H1 (cell line): Measurements from ENCODE around the gene ENPEP. TPM values are rescaled to one million over a fixed set of nuclear protein-coding genes. Genes with fewer than 3 reads are reported as not detected.

Source experiments
- BACH1 ChIP-seq: IDR thresholded peaks from 2 replicates; pipeline ENCODE4 v1.6.1; 2012; ENCODE audit warnings: low read length, improper control_type of control experiment
- BCL11A ChIP-seq, 2 experiments: IDR thresholded peaks; one replicate each; pipeline ENCODE4 v1.6.1; 2011; ENCODE audit warnings: low read depth in 2 of 2, low read length in 2 of 2, mild to moderate bottlenecking in 2 of 2
- CHD1 ChIP-seq: IDR thresholded peaks from 2 replicates; pipeline ENCODE4 v1.6.1; 2012; ENCODE audit warnings: low read depth, low read length, improper control_type of control experiment
- EP300 ChIP-seq, 2 experiments: IDR thresholded peaks; 1 replicate in 1 of 2; 2 replicates in 1 of 2; pipeline ENCODE4 v1.6.1; 2011 to 2012; ENCODE audit warnings: low read depth in 2 of 2, low read length in 2 of 2, mild to moderate bottlenecking in 2 of 2, borderline replicate concordance in 1 of 2, inconsistent platforms in 1 of 2, moderate library complexity in 1 of 2
- EZH2 ChIP-seq: fragments of 200-600 bp; sonication (generic); IDR thresholded peaks from 2 replicates; pipeline ENCODE4 v1.7.1; 2012; ENCODE audit warnings: low read depth, mild to moderate bottlenecking, moderate library complexity, low read length, inconsistent platforms; ENCODE audit not compliant: severe bottlenecking
- POLR2A ChIP-seq, 2 experiments: IDR thresholded peaks; 1 replicate in 1 of 2; 2 replicates in 1 of 2; pipeline ENCODE4 v1.6.1; 2011; ENCODE audit warnings: low read depth in 2 of 2, low read length in 2 of 2, mild to moderate bottlenecking in 2 of 2; ENCODE audit errors: control extremely low read depth in 1 of 2
- RAD21 ChIP-seq, 2 experiments: IDR thresholded peaks in 1 of 2; conservative IDR thresholded peaks in 1 of 2; 2 replicates each; pipeline ENCODE4 v1.6.1; 2011; ENCODE audit warnings: low read depth in 2 of 2, low read length in 2 of 2, improper control_type of control experiment in 1 of 2, inconsistent platforms in 1 of 2, mild to moderate bottlenecking in 1 of 2, moderate library complexity in 1 of 2
- RFX5 ChIP-seq: IDR thresholded peaks from 2 replicates; pipeline ENCODE4 v1.6.1; 2011; ENCODE audit warnings: low read depth, low read length, improper control_type of control experiment, borderline replicate concordance
- RNF2 ChIP-seq: fragments of 200-900, 300-1000 bp; sonication (generic); IDR thresholded peaks from 2 replicates; pipeline ENCODE4 v1.7.1; 2016; ENCODE audit warnings: borderline replicate concordance, low read depth, mild to moderate bottlenecking, antibody characterized with exemption, low read length; ENCODE audit not compliant: poor library complexity, severe bottlenecking; ENCODE audit errors: missing control alignments
- SP1 ChIP-seq: IDR thresholded peaks from 2 replicates; pipeline ENCODE4 v1.6.1; 2011; ENCODE audit warnings: low read depth, low read length
- SUZ12 ChIP-seq: fragments of 200-600 bp; sonication (generic); IDR thresholded peaks from 2 replicates; pipeline ENCODE4 v1.6.1; 2012; ENCODE audit warnings: mild to moderate bottlenecking, inconsistent platforms, low read length, moderate library complexity, mixed read lengths
- TAF7 ChIP-seq: optimal IDR thresholded peaks from 2 replicates; pipeline ENCODE3; 2011; ENCODE audit warnings: low read depth, mild to moderate bottlenecking, inconsistent platforms, low read length, moderate library complexity, borderline replicate concordance
- polyA plus RNA-seq, 7 experiments: library from polyadenylated mRNA; depleted of rRNA in 3 of 7; stranded (reverse) in 5 of 7; unstranded in 2 of 7; fragments of >200 nt in 5 of 7; fragments of 200-250 nt in 2 of 7; gene quantifications; 1 replicate in 5 of 7; 2 replicates in 1 of 7; 4 replicates in 1 of 7; pipeline versions ENCODE4 v1.2.1 to v1.2.3, GENCODE V29; 2011 to 2013; ENCODE audit warnings: missing spikeins in 2 of 7, mixed read lengths in 2 of 7
- small RNA-seq: library from polyadenylated mRNA; stranded (forward); fragments of <200 nt; extraction: miRNeasy Mini kit (QIAGEN cat#:217004); gene quantifications from one replicate; pipeline ENCODE3, GENCODE V24; 2013; ENCODE audit not compliant: insufficient read depth
- total RNA-seq: library from RNA; stranded (reverse); fragmentation: NEBNext Ultra II Directional; extraction: Animal tissue kit (Norgen Biotek cat#: 25700); gene quantifications from 2 replicates; pipeline ENCODE4 v1.2.1, GENCODE V29; 2021

Gene ENPEP
- total and polyA plus RNA-seq, 2 of the 8 experiments (the other 6 are each of a cell fraction or from before 2014, with no cell fraction given) = 0.09 to 0.61 TPM

DNA sequence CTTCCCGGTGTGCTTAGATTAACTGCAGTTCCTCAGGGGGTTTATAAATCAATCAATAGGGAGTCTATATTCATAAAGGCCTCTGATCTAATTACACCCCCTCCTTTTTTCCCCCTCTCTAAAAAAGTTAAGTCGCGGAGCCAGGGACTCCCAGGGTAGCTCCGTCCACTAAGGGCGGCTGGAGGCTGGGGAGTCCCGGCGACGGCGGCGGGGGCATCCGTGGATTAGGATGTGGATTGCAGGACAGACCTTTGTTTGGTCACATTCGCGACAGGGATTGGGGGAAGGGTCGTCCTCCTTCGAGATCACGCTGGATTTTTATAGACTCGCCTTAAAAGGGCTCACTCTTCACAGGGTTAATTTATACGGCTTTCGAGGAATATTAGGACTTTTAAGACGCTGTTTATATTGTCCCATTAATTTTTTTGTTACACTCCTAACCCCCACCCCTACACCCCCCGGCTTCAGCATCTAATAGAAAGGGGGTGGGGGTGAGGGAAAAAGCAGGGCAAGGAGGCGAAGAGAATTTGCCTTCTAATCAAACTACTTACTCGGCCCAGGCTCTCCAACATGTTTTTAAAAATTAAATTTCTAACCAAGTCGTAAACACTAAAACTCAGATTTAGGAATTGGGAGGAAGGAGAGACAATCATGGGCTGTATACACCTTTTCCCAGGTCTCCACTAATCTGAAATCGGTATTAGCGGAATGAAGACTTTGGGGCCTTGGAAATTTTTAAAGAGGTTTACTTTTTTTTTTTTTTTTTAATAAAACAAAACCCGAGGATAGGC lies 138.4 kb downstream of the ENPEP start (continued):
- peak; percentile 54 for TF ChIP-seq SP1
- TF ChIP-seq RNF2 = peak; percentile 93
- no peak for TF ChIP-seq CHD1
- no peak for TF ChIP-seq POLR2A (IDR thresholded peaks at IDR 0.05; ENCODE audit: control extremely low read depth in 1 of 2, low read depth in 2 of 2, low read length in 2 of 2)
- no peak for TF ChIP-seq RAD21 (IDR thresholded peaks at IDR 0.05 in 1 of 2, conservative IDR thresholded peaks at IDR 0.05 in 1 of 2; ENCODE audit: low read depth in 2 of 2, low read length in 2 of 2)
- TF ChIP-seq TAF7 = no peak
- TF ChIP-seq RFX5 = no peak
- TF ChIP-seq BCL11A (IDR thresholded peaks at IDR 0.05; ENCODE audit: low read depth in 2 of 2, low read length in 2 of 2) = no peak
- TF ChIP-seq BACH1 = 0 out of 2 replicates have a peak, but pooled peaks have one; percentile 20
- peak in 1 of 2 experiments; percentile 63; a peak in 1 of 3 replicates for TF ChIP-seq EP300 (IDR thresholded peaks at IDR 0.05; ENCODE audit: borderline replicate concordance in 1 of 2, low read depth in 2 of 2, low read length in 2 of 2)
- TF ChIP-seq SUZ12 = no peak; the same call in 1 of the 2 replicates
- peak; percentile 83 for TF ChIP-seq EZH2

Small RNA genes lying within 50 kb of the gene (small RNA-seq; reads per million reads assigned to genes)
- gene RF00494 = not detected

Other genes starting within 250 kb of the ENPEP start
- 0.44 and 0.67 TPM in 2 replicates for gene PITX2, start 146.9 kb downstream of the ENPEP start, total RNA-seq
- 0.09 and 0.31 TPM in 2 replicates for gene PITX2, start 146.9 kb downstream of the ENPEP start, polyA plus RNA-seq (2011; rRNA removed)